HEK293T (cell line): ENCODE measurements around the gene SH2B2.
"Not testable (repeated sequence)": the region's sequence is repeated elsewhere in the genome, so short reads cannot be mapped to it uniquely, and the experiment has no call there.

Source experiments
- CTCF ChIA-PET: fragments of 350-600 bp; formaldehyde crosslinking; extraction: SDS; loops from one replicate; lab custom pipeline; 2021; ENCODE audit warnings: antibody characterized with exemption, inconsistent platforms; lab: Yijun Ruan, JAX
- POLR2A ChIA-PET: fragments of 350-600 bp; formaldehyde crosslinking; extraction: SDS; loops from one replicate; lab custom pipeline; 2020; ENCODE audit warnings: antibody characterized with exemption, inconsistent platforms; lab: Yijun Ruan, JAX
- DNase-seq: peaks from one replicate; pipeline ENCODE4 v3.0.0; 2012; ENCODE audit warnings: mixed read lengths; ENCODE audit errors: extremely low spot score

SH2B2 gene

DNA sequence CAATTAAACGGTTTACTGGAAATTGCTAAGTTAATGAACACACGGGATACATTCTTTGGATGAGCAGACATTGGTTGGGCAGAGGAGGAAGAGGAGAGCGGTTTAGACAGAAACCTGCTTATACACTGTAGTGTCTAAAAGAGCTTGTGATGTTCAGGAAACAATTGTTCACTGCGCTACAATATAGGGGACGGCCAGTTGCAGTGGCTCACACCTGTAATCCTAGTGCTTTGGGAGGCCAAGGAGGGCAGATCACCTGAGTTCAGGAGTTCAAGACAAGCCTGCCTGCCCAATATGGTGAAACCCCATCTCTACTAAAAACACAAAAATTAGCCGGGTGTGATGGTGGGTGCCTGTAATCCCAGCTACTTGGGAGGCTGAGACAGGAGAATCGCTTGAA is 48.9 kb downstream of the SH2B2 start:
- POLR2A ChIA-PET, CTCF ChIA-PET, DNase-seq: not testable (repeated sequence)

GRCh38 chr7:102337002-102337401 is 50.3 kb downstream of the SH2B2 start:
- CTCF ChIA-PET, POLR2A ChIA-PET, DNase-seq: not testable (repeated sequence)

DNA sequence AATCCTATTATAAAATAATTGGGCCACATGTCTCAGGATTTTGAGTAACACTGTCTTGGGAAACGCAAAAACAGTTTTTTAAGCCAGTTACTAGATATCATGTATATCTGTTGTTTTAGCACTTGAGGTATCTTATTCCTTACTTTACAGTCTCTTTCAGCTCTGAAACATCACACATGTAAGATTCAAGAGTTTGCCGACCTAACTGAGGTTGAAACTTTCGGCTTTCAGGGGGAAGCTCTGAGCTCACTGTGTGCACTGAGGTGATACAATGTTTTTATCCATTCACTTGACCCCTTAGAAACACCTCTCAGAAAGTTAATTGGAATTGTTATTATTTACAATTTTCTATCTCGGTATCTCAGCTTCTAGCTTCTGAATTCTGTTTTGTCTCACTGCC is 50.8 kb downstream of the SH2B2 start:
- CTCF ChIA-PET, POLR2A ChIA-PET, DNase-seq: not testable (repeated sequence)

- DNase-seq, CTCF ChIA-PET, POLR2A ChIA-PET: not testable (repeated sequence)
Measured at GRCh38 chr7:102340599-102341368, 54.1 kb downstream of the SH2B2 start.

DNA sequence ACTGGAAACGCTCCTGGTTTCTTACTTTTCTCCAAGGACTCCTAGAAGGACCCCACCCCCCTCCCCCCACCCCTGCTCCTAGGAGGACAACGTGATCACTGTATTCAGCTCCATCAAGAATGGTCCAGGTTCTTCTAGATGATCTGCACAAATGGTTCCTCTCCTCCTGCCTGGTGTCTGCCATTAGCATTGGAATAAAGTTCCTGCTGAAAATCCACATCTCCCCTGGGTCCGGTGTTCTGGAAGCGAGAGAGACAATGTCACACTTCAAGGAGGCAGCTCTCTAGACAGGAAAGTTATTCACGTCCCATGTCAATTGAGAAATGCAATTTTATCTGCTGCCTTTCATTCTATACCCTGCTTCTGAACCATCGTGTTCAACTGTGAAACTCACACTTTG is 60.3 kb downstream of the SH2B2 start:
- POLR2A ChIA-PET, CTCF ChIA-PET, DNase-seq: not testable (repeated sequence)

GRCh38 chr7:102356344-102356743 is 69.7 kb downstream of the SH2B2 start, which contains the start of gene SPDYE6:
SPDYE6 (minus strand) TSS chr7:102356444; CDS start chr7:102356023, 421 bp downstream.
- CTCF ChIA-PET, POLR2A ChIA-PET, DNase-seq: not testable (repeated sequence)

DNA sequence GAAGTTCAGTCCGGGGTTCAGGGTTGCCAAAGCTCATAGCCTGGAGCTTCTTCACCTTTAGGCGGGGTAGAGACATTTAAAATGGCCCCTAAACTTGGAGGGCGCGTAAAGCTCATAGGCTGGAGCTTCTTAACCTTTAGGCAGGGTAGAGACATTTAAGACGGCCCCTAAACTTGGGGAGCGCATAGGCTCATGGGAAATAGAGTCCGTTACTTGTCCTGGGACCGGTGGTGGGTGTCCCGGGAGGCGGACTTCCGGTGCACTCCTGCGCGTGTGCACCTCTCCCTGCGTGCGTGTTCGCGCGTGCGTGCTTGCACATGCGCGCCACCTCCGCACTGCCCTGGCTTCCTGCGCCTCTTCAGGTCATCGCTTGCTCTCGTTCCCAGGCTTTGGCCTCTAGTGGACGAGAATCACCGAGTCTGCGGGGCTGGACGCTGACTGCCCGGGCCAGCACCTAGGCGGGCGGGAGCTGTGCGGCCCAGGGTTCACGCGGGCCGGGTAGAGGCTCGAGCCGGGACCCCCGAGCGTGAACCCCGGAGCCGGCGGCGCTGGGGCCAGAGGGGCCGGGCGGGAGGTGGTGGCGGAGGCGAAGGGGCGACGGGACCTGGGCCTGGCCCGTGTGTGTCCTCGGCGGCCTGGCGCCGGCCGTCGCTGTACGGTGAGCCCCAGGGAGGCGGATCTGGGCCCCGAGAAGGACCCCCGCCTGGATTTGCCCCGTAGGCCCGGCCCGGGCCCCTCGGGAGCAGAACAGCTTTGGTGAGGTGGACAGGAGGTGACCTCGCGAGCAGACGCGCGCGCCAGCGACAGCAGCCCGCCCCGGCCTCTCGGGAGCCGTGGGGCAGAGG is 77.1 kb downstream of the SH2B2 start:
- POLR2A ChIA-PET = interaction anchor here (0.6 to 1.0 kb wide), 3 partner anchors 32 to 76 kb away, joined by 3 to 6 read pairs (median 4); partner anchors contain the start of gene PRKRIP1
- DNase-seq = peak; percentile 82
- CTCF ChIA-PET = not testable (repeated sequence)

DNA sequence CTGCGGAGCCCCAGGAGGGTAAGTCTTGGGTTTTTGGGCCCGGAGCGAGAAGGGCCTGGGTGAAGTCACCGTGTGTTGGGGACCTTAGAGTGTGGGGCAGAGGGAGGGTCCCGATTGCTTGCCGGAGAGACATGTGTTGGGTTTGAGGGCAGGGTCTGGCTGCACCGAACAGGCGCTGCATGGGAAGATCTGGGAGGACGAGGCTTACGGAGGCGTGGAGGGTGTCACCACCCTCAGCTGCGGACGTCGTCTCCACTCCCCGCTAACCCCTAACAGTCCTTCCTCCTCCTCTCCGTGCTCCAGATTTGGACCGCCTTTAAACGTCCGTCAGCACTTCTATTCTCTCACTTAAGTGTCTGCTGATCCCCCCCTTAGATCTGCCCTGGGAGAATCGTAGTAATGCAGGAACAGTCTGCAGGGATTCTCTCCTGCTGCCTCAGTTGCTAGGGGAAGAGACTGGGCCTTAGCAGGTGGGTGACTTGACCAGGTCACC is 77.8 kb downstream of the SH2B2 start:
- DNase-seq, CTCF ChIA-PET, POLR2A ChIA-PET: not testable (repeated sequence)

GRCh38 chr7:102365390-102365789 is 78.7 kb downstream of the SH2B2 start:
- POLR2A ChIA-PET, CTCF ChIA-PET, DNase-seq: not testable (repeated sequence)

- DNase-seq, CTCF ChIA-PET, POLR2A ChIA-PET: not testable (repeated sequence)
Measured at GRCh38 chr7:102370038-102370437, 83.4 kb downstream of the SH2B2 start.
